Measurements from ENCODE around the gene OPCML.

- TF ChIP-seq, protein P1, sequence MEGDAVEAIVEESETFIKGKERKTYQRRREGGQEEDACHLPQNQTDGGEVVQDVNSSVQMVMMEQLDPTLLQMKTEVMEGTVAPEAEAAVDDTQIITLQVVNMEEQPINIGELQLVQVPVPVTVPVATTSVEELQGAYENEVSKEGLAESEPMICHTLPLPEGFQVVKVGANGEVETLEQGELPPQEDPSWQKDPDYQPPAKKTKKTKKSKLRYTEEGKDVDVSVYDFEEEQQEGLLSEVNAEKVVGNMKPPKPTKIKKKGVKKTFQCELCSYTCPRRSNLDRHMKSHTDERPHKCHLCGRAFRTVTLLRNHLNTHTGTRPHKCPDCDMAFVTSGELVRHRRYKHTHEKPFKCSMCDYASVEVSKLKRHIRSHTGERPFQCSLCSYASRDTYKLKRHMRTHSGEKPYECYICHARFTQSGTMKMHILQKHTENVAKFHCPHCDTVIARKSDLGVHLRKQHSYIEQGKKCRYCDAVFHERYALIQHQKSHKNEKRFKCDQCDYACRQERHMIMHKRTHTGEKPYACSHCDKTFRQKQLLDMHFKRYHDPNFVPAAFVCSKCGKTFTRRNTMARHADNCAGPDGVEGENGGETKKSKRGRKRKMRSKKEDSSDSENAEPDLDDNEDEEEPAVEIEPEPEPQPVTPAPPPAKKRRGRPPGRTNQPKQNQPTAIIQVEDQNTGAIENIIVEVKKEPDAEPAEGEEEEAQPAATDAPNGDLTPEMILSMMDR (IDR thresholded peaks at IDR 0.05): no peak
- no peak for TF ChIP-seq POLR2A (IDR thresholded peaks at IDR 0.05)
These were observed 21.8 kb upstream of the OPCML start for GRCh38 chr11:133553885-133554740.
